Stimulated activated CD4-positive, alpha-beta T cell treated with anti-CD3 and anti-CD28 coated beads, Interleukin-15, amount 100 ng/mL, for 1 hour (primary cell): ENCODE measurements around the gene TBC1D10A.

Experiments
- DNase-seq, 2 donors: peaks; one replicate each; pipeline ENCODE4 v3.0.0-alpha.2; 2020; ENCODE audit warnings: low read depth in 1 of 2, low spot score in 1 of 2

Gene TBC1D10A

DNA sequence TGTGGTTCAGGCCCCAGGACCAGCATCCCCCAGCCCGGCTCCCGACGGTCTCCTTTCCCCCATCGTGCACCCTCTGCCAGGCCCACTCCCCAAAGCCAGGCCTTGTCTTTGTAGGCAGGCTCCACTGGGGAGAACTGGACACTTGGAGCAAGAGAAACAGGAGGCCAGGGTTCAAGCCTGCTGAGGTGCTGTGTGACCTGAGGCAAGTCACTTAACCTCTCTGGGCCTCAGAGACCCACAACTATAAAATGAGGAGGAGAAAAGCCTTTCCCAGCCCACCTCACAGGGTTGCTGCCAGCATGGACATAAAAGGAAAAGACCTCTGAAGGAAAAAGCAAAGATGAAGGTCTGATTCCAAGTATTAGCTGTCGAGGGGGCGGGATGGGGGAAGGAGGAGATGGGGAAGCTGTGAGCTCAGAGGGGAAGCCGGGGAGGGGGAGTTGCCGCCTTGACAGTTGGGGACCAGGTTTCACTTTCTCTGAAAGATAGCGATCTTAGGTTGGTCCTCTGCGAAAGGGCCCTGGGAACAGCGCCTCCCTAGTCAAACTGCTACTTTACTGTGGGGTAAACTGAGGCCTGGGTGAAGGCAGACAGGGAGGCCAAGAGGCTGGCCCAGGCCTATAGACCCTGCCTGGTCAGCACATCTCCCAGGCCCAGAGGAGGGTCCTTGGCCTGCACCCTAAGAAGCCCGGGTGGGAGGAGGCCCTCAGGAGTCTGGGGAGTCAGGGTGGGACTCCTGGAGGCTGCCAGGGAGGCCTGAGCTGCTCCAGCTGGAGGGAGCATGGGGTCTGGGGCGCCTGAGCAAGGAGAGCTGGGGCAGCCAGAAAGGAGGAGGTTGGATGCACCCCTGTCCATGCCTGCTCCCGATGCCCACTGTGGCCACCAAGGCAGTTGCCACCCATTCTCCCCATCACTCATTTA lies 59.1 kb downstream of the TBC1D10A start:
- no peak for DNase-seq

DNA sequence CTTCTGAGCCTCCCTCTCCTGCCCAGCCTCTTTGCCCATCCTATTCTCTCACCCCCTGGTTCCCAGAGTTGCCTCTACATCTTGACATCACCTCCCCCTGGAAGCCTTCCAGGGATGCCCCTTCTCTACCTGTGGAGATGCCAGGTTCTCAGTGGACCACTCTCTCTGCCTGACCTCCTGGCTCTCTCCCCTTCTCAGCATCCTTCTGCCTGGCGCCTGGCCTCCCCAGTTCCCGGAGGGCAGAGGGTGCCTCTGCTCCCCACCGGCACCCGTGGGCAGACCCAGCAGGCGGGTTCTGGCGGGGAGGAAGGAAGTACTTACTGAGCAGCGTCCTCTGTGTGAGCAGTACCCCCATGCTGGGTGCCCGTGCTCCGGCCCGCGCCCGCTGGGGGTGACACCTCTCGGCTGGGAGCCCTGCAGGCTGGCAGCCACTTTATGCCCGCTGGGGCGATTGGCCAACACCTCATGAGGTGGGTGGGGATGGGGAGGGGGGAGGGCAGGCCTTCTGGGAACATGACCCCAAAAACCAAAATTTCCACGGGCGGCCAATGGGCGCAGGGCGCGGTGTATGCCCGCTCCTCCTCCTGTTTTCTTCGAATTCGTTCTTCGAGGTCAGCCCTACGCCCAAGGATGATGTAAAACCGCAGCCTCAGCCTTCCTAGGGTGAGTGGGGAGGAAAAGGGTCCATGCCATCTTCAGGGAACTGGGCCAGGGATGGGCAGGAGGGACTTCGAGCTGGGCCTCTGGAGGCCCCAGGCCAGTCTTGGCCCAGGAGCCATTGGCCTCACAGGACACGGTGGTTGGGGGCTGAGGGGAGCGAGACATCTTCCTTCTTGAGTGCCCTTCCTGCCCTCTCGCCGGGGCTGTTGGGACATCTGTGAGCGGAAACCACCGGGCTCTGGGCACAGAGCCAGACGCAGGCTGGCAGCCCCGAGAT lies 60.0 kb downstream of the TBC1D10A start, which contains the start of gene OSM:
OSM (minus strand) TSS at position 407 of the 937 bp plus-strand sequence; CDS start at position 355, 52 bp downstream.
- peak; percentile 41 to 53 for DNase-seq

GRCh38 chr22:30265823-30266444 lies 60.8 kb downstream of the TBC1D10A start:
- peak; percentile 67 to 73 for DNase-seq

- no peak for DNase-seq
Observed at GRCh38 chr22:30265131-30265720, 61.5 kb downstream of the TBC1D10A start.

DNA sequence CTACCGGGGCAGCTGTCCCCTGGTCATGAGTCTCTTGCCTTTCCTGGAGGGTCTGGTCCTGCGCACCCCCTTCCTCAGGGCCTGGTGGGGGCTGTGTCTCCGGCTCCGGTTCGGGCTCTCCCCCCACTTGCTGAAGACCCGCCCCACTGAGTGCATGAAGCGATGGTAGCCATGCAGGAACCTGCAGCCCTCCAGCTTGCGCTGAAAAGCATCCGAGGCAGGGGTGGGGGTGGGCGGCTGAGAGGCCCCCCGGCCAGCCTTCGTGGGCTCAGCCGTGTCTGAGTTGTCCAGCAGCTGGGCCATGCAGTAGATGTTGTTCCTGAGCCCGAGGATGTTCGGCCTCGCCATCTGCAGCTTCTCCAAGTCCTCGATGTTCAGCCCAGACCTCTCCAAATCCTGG lies 62.9 kb downstream of the TBC1D10A start:
- no peak for DNase-seq

DNA sequence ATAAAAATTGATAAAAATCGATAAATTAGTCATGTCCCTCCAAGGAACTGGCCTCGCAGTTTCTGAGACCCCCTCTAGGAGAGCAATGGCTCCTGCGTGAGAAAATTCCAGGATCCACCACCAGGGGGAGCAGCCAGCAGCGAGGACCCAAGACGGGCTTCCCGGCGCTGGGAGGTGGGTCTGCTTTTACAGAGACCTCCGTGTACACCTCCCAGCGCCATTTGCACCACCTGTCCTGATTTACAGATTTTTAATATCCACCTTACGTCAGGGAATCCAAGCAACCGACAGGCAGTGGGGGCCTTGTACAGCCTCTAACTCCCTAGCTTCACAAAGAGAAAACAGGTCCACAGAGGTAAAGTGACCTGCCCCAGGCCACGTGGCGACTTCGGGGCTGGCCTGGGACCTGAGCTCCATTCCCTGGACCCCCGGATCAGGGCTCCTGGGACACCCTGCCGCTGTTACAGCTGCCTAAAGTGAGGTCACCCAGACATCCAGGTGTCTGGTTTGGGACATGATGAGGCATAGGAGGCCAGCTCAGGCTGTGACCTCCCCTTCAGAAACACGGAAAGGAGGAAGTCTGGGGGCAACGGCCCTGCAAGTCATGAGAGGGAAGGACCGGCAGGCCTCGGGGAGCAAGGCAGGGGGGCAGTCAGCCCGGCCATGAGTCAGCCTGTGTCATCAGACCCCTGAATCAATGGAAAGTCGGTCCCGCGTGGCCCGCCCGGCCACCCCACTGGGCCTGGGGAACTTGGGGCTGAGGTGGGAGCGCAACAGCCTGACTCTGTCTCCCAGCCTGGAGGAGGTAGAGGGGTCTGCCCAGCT lies 63.6 kb downstream of the TBC1D10A start:
- DNase-seq = peak; percentile 57 to 73

- no peak for DNase-seq
Observed at GRCh38 chr22:30262112-30262511, 64.6 kb downstream of the TBC1D10A start.

GRCh38 chr22:30261134-30261533 lies 65.6 kb downstream of the TBC1D10A start:
- DNase-seq = no peak

DNA sequence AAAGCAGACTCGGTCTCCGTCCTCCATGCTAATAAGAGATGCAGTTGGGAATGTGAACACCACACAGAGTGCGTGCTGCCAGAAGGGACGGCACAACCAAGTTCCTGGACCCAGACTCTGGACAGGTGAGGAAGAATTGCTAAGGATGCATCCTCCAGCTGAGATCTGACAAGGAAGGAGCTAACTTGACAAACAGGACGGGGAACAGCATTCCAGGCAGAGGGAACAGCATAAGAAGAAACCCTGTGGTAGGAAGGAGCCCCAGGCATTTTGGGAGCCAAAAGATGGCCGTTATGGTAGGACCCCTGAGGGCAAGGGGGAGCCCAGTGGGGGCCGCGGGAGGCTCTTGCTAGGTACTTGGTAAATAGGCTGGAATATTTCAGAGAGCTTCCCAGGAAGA lies 66.1 kb downstream of the TBC1D10A start:
- no peak for DNase-seq

GRCh38 chr22:30260276-30260675 lies 66.5 kb downstream of the TBC1D10A start:
- no peak for DNase-seq

DNA sequence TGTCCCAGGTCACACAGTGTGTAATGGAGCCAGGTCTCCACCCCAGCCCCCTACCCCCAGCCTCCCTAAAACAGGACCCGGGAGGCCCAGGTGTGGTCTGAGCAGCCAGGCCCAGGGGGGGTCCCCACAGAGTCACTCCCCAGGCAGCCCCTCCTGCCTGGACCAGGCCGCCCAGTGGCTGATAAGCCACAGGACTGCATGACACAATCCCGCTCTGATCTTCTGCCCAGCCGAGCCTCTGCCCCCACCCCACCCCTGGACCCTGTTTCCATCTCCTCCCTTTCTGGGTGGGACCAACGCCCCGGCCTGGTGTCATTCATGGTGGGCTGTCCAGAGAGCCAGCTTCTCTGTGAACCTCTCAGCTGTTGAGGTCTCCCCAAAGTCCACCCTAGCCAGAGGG lies 72.4 kb downstream of the TBC1D10A start:
- no peak for DNase-seq

GRCh38 chr22:30253205-30253852 lies 73.4 kb downstream of the TBC1D10A start:
- no peak for DNase-seq

DNA sequence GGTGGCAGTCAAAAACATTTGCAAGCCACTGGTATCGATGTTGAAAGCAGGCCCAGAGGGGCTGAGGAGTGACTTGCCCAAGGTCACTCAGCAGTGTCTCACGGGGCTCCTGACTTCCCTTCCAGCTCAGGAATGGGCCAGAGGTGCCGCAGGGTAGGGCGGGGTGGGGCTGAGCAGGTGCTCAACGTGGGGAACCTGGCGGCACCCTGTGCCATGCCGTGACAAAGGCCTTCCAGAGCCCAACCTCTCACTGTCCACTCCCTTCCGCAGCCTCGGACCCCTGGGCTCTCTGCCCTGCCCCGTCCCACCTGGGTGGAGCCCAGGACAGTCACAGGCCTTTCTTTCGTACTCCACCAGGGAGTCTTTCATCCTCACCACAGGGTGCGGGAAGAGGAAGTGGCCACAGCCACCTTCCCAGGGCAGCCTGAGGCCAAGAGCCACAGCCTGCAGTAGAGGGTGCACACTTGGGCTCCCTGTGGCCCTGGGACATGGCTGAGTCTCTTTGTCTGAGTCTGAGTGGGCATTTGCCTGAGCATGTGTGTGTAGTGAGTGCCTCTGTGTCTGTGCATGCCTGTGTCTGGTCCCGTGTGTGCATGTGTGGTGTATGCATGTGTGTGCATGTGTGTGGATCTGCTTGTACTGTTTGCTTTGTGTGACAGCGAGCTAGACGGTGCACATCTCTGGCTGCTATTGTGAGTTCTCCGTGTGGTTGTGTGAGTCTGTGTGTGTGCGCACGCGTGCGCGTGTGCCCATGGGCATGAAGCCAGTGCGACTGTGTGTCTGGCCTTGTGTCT lies 74.1 kb downstream of the TBC1D10A start:
- no peak for DNase-seq

GRCh38 chr22:30251711-30252110 lies 75.0 kb downstream of the TBC1D10A start:
- DNase-seq = no peak

DNA sequence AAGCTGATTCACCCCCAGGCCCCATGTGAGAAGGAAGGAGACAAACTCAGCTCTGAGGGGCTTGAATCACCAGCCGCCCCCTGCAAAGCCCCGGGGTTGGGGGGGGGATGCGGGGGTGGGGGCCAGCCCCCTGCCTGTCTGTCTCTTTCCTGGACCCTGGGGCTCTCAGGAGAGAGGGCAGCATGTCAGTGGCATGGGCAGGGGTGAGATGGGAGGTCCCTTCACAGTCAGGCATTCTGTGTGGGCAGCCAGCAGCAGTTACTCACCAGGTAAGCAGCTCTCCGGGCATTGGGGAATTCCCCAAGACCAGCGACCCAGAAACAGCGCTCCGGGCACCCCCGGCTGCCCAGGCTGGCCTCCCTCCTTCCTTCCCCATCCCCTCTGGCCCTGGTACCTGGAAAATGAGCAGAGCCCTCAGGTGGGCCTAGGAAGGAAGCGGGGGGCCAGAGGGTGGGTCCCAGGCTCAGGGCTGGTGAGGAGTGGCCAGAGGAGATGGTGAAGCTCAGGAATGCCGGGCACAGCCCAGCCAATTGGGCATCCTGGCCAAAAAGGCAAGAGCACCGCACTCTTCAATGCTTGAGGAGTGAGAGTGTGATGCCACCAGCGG lies 76.0 kb downstream of the TBC1D10A start:
- DNase-seq = no peak

- DNase-seq = no peak
Observed at GRCh38 chr22:30250039-30250565, 76.6 kb downstream of the TBC1D10A start.

- DNase-seq = no peak
Observed at GRCh38 chr22:30249049-30250038, 77.4 kb downstream of the TBC1D10A start.
